Ishikawa (cell line): ENCODE data around the gene AUTS2.

Source experiments
- CEBPB ChIP-seq: IDR thresholded peaks from 2 replicates; pipeline ENCODE4 v1.6.1; 2012
- CREB1 ChIP-seq: IDR thresholded peaks from 2 replicates; pipeline ENCODE4 v1.6.1; 2012; ENCODE audit warnings: low read depth
- EGR1 ChIP-seq: IDR thresholded peaks from 2 replicates; pipeline ENCODE4 v1.6.1; 2012
- EP300 ChIP-seq: IDR thresholded peaks from 2 replicates; pipeline ENCODE4 v1.6.1; 2012; ENCODE audit warnings: borderline replicate concordance
- FOXM1 ChIP-seq: IDR thresholded peaks from 2 replicates; pipeline ENCODE4 v1.6.1; 2012; ENCODE audit warnings: low read depth, borderline replicate concordance
- NFIC ChIP-seq: IDR thresholded peaks from 2 replicates; pipeline ENCODE4 v1.6.1; 2012
- RAD21 ChIP-seq: IDR thresholded peaks from 2 replicates; pipeline ENCODE4 v1.6.1; 2012; ENCODE audit warnings: low read depth
- TAF1 ChIP-seq: IDR thresholded peaks from 2 replicates; pipeline ENCODE4 v1.6.1; 2012; ENCODE audit warnings: low read depth, mild to moderate bottlenecking
- TCF12 ChIP-seq: IDR thresholded peaks from 2 replicates; pipeline ENCODE4 v1.6.1; 2012; ENCODE audit warnings: low read depth
- TEAD4 ChIP-seq: IDR thresholded peaks from 2 replicates; pipeline ENCODE4 v1.6.1; 2012
- YY1 ChIP-seq: IDR thresholded peaks from 2 replicates; pipeline ENCODE4 v1.6.1; 2012; ENCODE audit warnings: low read depth
- ZBTB7A ChIP-seq: IDR thresholded peaks from 2 replicates; pipeline ENCODE4 v1.6.1; 2012; ENCODE audit warnings: low read depth
- TF ChIP-seq, protein P1 (sequence below): IDR thresholded peaks from 2 replicates; pipeline ENCODE4 v1.6.1; 2012; ENCODE audit warnings: low read depth, mild to moderate bottlenecking
- TF ChIP-seq, protein P2 (sequence below): IDR thresholded peaks from 2 replicates; pipeline ENCODE4 v1.6.1; 2012
- TF ChIP-seq, protein P3 (sequence below): IDR thresholded peaks from 2 replicates; pipeline ENCODE4 v1.6.1; 2012

The AUTS2 gene

DNA sequence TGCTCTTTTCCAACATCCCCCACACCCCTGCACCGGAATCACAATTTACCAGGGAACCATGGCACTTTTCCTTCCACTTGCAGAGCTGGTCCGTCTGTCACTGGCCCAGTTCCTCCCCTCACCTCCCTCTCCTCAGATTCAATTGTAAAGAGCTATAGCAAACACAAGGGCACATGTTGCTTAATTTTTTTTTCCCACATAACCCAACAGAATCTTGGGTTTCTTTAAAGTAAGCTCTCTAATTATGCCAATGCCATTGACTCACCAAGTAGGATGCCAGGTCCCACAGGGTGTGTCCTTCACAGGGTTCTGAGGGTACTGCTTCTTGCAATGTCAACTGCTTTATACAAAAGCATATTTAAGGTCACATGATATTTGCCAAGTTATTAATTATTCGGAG is 262.2 kb downstream of the AUTS2 start:
- TF ChIP-seq ZBTB7A: no peak
- TF ChIP-seq CREB1: no peak

DNA sequence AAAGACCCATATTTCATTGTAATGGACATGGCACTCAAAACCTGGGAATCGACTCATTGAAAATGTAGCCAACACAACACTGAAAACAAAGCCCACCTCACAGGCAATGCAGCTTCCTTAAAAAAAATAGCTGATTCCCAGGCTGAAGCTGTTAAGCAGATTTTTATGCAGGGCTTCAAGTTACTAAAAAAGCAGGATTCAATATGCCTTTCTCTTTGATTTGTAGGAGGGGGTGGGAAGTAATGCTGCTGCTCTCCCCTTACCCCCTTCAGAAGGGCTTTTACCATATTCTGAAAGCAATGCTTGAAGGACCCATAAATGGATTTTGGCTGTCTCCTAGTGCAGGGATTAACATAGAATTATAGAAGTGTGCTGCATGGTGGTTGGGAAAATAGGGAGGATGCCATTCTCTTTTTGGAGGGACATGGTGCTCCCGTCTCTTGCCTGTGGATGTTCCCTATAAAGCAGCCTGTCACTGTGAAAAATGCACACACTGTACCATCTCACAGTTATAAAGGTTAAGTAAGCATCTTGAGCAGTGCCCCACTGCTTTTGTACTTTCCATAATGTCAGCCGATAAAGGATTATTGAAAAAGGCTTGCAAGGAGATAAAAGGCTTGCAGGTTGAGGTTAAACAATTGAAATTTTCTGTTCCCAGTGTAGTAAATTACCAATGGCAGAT is 262.8 kb downstream of the AUTS2 start:
- TF ChIP-seq, protein P1, sequence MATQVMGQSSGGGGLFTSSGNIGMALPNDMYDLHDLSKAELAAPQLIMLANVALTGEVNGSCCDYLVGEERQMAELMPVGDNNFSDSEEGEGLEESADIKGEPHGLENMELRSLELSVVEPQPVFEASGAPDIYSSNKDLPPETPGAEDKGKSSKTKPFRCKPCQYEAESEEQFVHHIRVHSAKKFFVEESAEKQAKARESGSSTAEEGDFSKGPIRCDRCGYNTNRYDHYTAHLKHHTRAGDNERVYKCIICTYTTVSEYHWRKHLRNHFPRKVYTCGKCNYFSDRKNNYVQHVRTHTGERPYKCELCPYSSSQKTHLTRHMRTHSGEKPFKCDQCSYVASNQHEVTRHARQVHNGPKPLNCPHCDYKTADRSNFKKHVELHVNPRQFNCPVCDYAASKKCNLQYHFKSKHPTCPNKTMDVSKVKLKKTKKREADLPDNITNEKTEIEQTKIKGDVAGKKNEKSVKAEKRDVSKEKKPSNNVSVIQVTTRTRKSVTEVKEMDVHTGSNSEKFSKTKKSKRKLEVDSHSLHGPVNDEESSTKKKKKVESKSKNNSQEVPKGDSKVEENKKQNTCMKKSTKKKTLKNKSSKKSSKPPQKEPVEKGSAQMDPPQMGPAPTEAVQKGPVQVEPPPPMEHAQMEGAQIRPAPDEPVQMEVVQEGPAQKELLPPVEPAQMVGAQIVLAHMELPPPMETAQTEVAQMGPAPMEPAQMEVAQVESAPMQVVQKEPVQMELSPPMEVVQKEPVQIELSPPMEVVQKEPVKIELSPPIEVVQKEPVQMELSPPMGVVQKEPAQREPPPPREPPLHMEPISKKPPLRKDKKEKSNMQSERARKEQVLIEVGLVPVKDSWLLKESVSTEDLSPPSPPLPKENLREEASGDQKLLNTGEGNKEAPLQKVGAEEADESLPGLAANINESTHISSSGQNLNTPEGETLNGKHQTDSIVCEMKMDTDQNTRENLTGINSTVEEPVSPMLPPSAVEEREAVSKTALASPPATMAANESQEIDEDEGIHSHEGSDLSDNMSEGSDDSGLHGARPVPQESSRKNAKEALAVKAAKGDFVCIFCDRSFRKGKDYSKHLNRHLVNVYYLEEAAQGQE: no peak
- TF ChIP-seq TAF1 (no peak), TCF12 (no peak), ZBTB7A (no peak), CEBPB (no peak), EP300 (no peak), TEAD4 (no peak), NFIC (no peak), CREB1 (no peak), FOXM1 (no peak), YY1 (no peak)
- TF ChIP-seq, protein P2, sequence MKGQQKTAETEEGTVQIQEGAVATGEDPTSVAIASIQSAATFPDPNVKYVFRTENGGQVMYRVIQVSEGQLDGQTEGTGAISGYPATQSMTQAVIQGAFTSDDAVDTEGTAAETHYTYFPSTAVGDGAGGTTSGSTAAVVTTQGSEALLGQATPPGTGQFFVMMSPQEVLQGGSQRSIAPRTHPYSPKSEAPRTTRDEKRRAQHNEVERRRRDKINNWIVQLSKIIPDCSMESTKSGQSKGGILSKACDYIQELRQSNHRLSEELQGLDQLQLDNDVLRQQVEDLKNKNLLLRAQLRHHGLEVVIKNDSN: no peak
- TF ChIP-seq, protein P3, sequence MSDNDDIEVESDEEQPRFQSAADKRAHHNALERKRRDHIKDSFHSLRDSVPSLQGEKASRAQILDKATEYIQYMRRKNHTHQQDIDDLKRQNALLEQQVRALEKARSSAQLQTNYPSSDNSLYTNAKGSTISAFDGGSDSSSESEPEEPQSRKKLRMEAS: no peak

DNA sequence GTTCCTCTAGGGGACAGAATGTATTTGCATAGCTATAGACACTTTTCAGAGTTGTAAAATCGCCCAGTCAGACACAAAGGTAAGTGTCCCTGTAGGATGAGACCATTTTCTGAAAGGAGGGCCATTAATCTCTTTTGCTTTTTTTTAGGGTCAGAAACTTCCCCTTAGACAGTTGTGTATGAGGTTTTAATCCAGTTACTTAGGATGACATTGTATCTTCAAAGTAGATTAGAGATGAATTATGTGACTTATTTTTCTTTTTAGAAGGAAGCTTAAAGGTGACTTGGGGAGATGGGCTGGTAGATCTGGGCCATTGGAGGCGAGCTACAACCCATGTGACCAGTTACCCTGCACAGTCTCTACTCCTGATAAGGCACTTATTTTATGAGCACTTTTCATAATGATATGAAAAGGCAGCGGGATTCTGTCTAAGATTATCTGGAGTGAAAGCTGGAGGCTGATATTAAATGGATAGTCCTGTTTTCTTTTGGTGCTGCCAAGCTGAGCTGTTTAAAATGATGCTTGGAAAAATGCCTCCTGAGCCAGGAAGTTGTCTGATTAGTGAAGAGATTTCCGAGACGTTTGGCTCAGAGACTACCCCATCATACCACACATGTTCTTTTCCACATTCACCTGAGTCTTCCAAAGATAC is 264.3 kb downstream of the AUTS2 start:
- TF ChIP-seq TAF1: no peak
- no peak for TF ChIP-seq YY1
- no peak for TF ChIP-seq FOXM1
- TF ChIP-seq TCF12: no peak
- TF ChIP-seq TEAD4: no peak
- TF ChIP-seq RAD21: no peak
- no peak for TF ChIP-seq CEBPB
- no peak for TF ChIP-seq EGR1
- no peak for TF ChIP-seq CREB1

DNA sequence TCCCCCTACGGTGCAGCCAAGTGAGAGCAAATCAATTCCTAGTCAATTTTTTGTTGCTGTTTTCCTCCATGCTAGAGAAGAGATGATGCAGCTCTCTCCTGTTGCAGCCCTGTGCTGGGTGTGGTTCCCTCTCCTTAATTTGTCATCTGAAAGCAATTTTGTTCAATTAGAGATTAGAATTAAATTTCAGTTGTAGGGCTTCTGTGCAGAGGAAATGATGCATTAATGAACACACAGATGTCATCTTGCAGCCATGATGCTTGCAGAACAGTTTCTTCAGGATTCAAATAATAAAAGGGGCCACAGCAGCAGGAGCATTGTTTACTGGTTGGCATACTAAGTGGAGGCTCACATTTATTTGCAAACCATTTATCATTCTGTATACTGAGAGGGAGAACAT is 266.0 kb downstream of the AUTS2 start:
- TF ChIP-seq TCF12: no peak

DNA sequence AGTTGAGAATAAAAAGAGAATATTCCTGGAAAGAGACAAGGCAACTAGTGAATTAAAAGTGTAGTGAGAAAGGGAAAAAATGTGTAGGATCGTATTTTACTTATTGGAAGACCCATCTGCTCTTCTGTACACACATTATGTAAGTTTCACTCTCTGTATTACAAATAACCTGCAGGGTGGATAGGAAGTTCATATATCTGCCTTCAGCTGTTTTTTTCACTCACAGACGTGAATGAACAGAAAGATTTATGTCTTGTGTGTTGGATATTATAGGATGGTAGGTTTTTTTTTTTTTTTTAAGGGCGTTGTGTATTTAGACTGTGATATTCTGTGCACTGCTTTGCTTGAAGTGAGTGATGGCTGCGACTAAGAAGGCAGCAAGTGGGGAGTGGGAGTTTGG is 266.5 kb downstream of the AUTS2 start:
- no peak for TF ChIP-seq EGR1
- TF ChIP-seq TEAD4: no peak
- no peak for TF ChIP-seq RAD21
- TF ChIP-seq, protein P3: no peak
- TF ChIP-seq, protein P1: no peak
- TF ChIP-seq FOXM1: no peak
- no peak for TF ChIP-seq YY1
- no peak for TF ChIP-seq EP300
- TF ChIP-seq, protein P2: no peak
- TF ChIP-seq TAF1: no peak
- no peak for TF ChIP-seq CEBPB
- no peak for TF ChIP-seq TCF12
- no peak for TF ChIP-seq CREB1
- TF ChIP-seq NFIC: no peak
- no peak for TF ChIP-seq ZBTB7A

DNA sequence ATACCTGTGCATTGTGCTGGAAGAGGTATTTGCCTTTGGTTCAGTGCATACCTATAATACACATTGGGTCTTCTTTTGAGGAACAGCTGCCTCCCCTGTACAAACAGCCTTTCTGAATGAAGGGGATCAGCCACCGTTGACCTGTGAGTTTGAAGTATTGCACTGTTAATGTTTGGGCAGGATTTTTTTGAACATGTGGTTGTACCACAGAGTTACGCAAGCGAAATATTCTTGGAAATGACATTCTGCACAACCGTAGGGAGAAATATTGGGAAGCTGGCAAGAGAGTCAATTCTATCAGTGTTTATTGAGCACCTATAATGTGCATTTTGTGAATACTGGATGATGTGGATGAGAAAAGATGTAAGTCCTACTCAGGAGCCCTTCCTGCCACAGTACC is 270.6 kb downstream of the AUTS2 start:
- TF ChIP-seq EGR1: no peak
- TF ChIP-seq EP300: no peak
- TF ChIP-seq NFIC: no peak
- TF ChIP-seq CEBPB: no peak
- TF ChIP-seq RAD21: no peak
- no peak for TF ChIP-seq CREB1
